ENCODE measurements around the gene GNAT1. TPM values are rescaled to one million over a fixed set of nuclear protein-coding genes. Genes with fewer than 3 reads are reported as not detected.

Gene GNAT1
- total RNA-seq, 1 experiment from 2014 or later = 0.13 TPM

DNA sequence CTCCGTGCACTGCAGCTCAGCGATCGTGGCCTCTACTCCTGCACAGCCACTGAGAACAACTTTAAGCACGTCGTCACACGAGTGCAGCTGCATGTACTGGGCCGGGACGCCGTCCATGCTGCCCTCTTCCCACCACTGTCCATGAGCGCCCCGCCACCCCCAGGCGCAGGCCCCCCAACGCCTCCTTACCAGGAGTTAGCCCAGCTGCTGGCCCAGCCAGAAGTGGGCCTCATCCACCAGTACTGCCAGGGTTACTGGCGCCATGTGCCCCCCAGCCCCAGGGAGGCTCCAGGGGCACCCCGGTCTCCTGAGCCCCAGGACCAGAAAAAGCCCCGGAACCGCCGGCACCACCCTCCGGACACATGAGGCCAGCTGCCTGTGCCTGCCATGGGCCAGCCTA is 3.7 kb upstream of the GNAT1 start:
- CTCF ChIA-PET = interaction anchor here (1.0 to 3.9 kb wide), 14 partner anchors 9 to 73 kb away, joined by 3 to 57 read pairs (median 5); no protein-coding TSS in a partner anchor
- no peak for ATAC-seq
- Mint-ChIP-seq H3K36me3 (peaks cover 15% of the 10 kb centered on the region), H3K27ac (no peak overlapping the region), H3K9me3 (no peaks in the 10 kb centered on the region), H3K4me3 (no peak overlapping the region), H3K4me1 (no peaks in the 10 kb centered on the region), H3K27me3 (ENCODE audit: low read depth) (peaks cover 1% of the 10 kb centered on the region; the same call in 1 of the 2 replicates)
- no peak for DNase-seq (ENCODE audit: low spot score)
- TF ChIP-seq NFYB (CRISPR knock-in tag; conservative IDR thresholded peaks at IDR 0.05; ENCODE audit: low read depth) = no peak
- no peak for TF ChIP-seq SMAD4 (CRISPR knock-in tag; IDR thresholded peaks at IDR 0.05)
- TF ChIP-seq OVOL2 (CRISPR knock-in tag; IDR thresholded peaks at IDR 0.05; ENCODE audit: borderline replicate concordance) = no peak
- TF ChIP-seq NFATC4 (CRISPR knock-in tag; IDR thresholded peaks at IDR 0.05) = no peak
- TF ChIP-seq PRRX2 (CRISPR knock-in tag; IDR thresholded peaks at IDR 0.05) = no peak
- no peak for TF ChIP-seq FOXJ3 (CRISPR knock-in tag; IDR thresholded peaks at IDR 0.05; ENCODE audit: borderline replicate concordance)
- no peak for TF ChIP-seq CBFB (CRISPR knock-in tag; IDR thresholded peaks at IDR 0.05; ENCODE audit: low read depth)
- TF ChIP-seq ZBTB21 (CRISPR knock-in tag; IDR thresholded peaks at IDR 0.05; ENCODE audit: borderline replicate concordance) = no peak
- no peak for TF ChIP-seq ZNF219 (CRISPR knock-in tag; IDR thresholded peaks at IDR 0.05; ENCODE audit: borderline replicate concordance)
- TF ChIP-seq, protein P1, sequence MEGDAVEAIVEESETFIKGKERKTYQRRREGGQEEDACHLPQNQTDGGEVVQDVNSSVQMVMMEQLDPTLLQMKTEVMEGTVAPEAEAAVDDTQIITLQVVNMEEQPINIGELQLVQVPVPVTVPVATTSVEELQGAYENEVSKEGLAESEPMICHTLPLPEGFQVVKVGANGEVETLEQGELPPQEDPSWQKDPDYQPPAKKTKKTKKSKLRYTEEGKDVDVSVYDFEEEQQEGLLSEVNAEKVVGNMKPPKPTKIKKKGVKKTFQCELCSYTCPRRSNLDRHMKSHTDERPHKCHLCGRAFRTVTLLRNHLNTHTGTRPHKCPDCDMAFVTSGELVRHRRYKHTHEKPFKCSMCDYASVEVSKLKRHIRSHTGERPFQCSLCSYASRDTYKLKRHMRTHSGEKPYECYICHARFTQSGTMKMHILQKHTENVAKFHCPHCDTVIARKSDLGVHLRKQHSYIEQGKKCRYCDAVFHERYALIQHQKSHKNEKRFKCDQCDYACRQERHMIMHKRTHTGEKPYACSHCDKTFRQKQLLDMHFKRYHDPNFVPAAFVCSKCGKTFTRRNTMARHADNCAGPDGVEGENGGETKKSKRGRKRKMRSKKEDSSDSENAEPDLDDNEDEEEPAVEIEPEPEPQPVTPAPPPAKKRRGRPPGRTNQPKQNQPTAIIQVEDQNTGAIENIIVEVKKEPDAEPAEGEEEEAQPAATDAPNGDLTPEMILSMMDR (IDR thresholded peaks at IDR 0.05) = no peak
- TF ChIP-seq, protein P2, sequence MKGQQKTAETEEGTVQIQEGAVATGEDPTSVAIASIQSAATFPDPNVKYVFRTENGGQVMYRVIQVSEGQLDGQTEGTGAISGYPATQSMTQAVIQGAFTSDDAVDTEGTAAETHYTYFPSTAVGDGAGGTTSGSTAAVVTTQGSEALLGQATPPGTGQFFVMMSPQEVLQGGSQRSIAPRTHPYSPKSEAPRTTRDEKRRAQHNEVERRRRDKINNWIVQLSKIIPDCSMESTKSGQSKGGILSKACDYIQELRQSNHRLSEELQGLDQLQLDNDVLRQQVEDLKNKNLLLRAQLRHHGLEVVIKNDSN (CRISPR knock-in tag; IDR thresholded peaks at IDR 0.05) = no peak
- no peak for TF ChIP-seq ZNF232 (CRISPR knock-in tag; IDR thresholded peaks at IDR 0.05)
- TF ChIP-seq, protein P3, sequence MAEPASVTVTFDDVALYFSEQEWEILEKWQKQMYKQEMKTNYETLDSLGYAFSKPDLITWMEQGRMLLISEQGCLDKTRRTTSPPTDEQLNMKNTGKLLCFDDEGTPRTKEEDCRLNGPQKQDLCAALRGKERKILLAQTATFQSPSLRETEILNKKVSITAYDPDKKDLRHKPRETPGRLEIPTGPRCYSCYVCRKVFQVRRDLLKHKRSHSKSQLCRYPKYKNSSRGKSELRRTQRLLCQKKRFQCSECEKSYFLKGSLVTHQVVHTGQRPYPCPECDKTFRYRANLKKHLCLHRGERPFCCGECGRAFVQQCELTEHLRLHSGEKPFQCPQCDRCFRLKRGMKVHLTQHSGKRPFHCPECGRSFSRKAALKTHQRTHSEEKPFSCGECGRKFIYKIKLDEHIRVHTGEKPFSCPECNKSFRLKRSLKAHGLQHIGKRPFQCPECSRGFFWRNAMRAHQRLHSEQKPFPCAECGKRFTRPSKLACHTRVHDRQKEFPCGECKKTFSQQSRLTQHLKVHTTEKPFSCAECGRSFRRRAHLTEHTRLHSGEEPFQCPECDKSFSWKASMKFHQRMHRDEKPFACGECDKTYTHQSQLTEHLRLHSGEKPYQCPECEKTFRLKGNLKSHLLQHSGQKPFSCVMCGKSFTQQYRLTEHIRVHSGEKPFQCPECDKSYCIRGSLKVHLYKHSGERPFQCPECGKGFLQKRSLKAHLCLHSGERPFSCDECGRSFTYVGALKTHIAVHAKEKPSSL (CRISPR knock-in tag; conservative IDR thresholded peaks at IDR 0.05) = no peak
- TF ChIP-seq ELF4 (CRISPR knock-in tag; IDR thresholded peaks at IDR 0.05; ENCODE audit: low read depth) = no peak
- no peak for TF ChIP-seq ZNF263 (CRISPR knock-in tag; IDR thresholded peaks at IDR 0.05; ENCODE audit: low read depth)
- no peak for TF ChIP-seq ZNF396 (CRISPR knock-in tag; IDR thresholded peaks at IDR 0.05; ENCODE audit: borderline replicate concordance)
- TF ChIP-seq, protein P4, sequence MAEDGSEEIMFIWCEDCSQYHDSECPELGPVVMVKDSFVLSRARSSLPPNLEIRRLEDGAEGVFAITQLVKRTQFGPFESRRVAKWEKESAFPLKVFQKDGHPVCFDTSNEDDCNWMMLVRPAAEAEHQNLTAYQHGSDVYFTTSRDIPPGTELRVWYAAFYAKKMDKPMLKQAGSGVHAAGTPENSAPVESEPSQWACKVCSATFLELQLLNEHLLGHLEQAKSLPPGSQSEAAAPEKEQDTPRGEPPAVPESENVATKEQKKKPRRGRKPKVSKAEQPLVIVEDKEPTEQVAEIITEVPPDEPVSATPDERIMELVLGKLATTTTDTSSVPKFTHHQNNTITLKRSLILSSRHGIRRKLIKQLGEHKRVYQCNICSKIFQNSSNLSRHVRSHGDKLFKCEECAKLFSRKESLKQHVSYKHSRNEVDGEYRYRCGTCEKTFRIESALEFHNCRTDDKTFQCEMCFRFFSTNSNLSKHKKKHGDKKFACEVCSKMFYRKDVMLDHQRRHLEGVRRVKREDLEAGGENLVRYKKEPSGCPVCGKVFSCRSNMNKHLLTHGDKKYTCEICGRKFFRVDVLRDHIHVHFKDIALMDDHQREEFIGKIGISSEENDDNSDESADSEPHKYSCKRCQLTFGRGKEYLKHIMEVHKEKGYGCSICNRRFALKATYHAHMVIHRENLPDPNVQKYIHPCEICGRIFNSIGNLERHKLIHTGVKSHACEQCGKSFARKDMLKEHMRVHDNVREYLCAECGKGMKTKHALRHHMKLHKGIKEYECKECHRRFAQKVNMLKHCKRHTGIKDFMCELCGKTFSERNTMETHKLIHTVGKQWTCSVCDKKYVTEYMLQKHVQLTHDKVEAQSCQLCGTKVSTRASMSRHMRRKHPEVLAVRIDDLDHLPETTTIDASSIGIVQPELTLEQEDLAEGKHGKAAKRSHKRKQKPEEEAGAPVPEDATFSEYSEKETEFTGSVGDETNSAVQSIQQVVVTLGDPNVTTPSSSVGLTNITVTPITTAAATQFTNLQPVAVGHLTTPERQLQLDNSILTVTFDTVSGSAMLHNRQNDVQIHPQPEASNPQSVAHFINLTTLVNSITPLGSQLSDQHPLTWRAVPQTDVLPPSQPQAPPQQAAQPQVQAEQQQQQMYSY (CRISPR knock-in tag; IDR thresholded peaks at IDR 0.05) = no peak
- no peak for TF ChIP-seq NR1H2 (CRISPR knock-in tag; IDR thresholded peaks at IDR 0.05)
- TF ChIP-seq NR2C2 (CRISPR knock-in tag; IDR thresholded peaks at IDR 0.05) = no peak
- TF ChIP-seq, protein P5, sequence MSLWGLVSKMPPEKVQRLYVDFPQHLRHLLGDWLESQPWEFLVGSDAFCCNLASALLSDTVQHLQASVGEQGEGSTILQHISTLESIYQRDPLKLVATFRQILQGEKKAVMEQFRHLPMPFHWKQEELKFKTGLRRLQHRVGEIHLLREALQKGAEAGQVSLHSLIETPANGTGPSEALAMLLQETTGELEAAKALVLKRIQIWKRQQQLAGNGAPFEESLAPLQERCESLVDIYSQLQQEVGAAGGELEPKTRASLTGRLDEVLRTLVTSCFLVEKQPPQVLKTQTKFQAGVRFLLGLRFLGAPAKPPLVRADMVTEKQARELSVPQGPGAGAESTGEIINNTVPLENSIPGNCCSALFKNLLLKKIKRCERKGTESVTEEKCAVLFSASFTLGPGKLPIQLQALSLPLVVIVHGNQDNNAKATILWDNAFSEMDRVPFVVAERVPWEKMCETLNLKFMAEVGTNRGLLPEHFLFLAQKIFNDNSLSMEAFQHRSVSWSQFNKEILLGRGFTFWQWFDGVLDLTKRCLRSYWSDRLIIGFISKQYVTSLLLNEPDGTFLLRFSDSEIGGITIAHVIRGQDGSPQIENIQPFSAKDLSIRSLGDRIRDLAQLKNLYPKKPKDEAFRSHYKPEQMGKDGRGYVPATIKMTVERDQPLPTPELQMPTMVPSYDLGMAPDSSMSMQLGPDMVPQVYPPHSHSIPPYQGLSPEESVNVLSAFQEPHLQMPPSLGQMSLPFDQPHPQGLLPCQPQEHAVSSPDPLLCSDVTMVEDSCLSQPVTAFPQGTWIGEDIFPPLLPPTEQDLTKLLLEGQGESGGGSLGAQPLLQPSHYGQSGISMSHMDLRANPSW (CRISPR knock-in tag; conservative IDR thresholded peaks at IDR 0.05; ENCODE audit: low read depth) = no peak
- POLR2A ChIA-PET = no interaction called here
